Stimulated activated CD4-positive, alpha-beta T cell treated with anti-CD3 and anti-CD28 coated beads, Interleukin-1b, Interleukin-23, amount 100 ng/mL, for 48 hours (primary cell): ENCODE data around the gene PRKCZ.
"Not testable (repeated sequence)": the region's sequence is repeated elsewhere in the genome, so short reads cannot be mapped to it uniquely, and the experiment has no call there.

Source experiments
- DNase-seq: peaks from one replicate; pipeline ENCODE4 v3.0.0-alpha.2; 2020

The PRKCZ gene

GRCh38 chr1:2090216-2090890, 40.1 kb downstream of the PRKCZ start:
- no peak for DNase-seq

- peak; percentile 40 for DNase-seq
Observed at GRCh38 chr1:2091611-2092604, 41.7 kb downstream of the PRKCZ start.

GRCh38 chr1:2093055-2093454, 42.8 kb downstream of the PRKCZ start:
- no peak for DNase-seq

GRCh38 chr1:2093636-2094035, 43.4 kb downstream of the PRKCZ start:
- no peak for DNase-seq

GRCh38 chr1:2094269-2095158, 44.3 kb downstream of the PRKCZ start:
- DNase-seq, result not testable (repeated sequence)

- DNase-seq, result no peak
Observed at GRCh38 chr1:2095394-2095793, 45.2 kb downstream of the PRKCZ start.

- DNase-seq, result no peak
Observed at GRCh38 chr1:2095981-2096736, 45.9 kb downstream of the PRKCZ start.

GRCh38 chr1:2097386-2098300, 47.4 kb downstream of the PRKCZ start:
- DNase-seq, result no peak

- DNase-seq, result no peak
Observed at GRCh38 chr1:2098301-2098698, 48.1 kb downstream of the PRKCZ start.

- no peak for DNase-seq
Observed at GRCh38 chr1:2098839-2099785, 48.9 kb downstream of the PRKCZ start.

- no peak for DNase-seq
Observed at GRCh38 chr1:2099886-2100779, 49.9 kb downstream of the PRKCZ start.

GRCh38 chr1:2100780-2101108, 50.5 kb downstream of the PRKCZ start:
- DNase-seq, result no peak

- DNase-seq, result no peak
Observed at GRCh38 chr1:2101531-2101930, 51.3 kb downstream of the PRKCZ start.

GRCh38 chr1:2101946-2102345, 51.7 kb downstream of the PRKCZ start:
- no peak for DNase-seq

- no peak for DNase-seq
Observed at GRCh38 chr1:2102753-2103152, 52.5 kb downstream of the PRKCZ start.

GRCh38 chr1:2103266-2103900, 53.2 kb downstream of the PRKCZ start:
- no peak for DNase-seq

GRCh38 chr1:2103901-2104590, 53.8 kb downstream of the PRKCZ start:
- no peak for DNase-seq
